ENCODE measurements around the gene TEN1. TPM values are rescaled to one million over a fixed set of nuclear protein-coding genes. Genes with fewer than 3 reads are reported as not detected.

Gene TEN1
- total RNA-seq, 4 donors from 2014 or later = 18.7 to 137 (median 20.7) TPM

GRCh38 chr17:76023900-76024237 is 44.8 kb downstream of the TEN1 start:
- H3K9me3 ChIP-seq = no peaks in the 10 kb centered on the region
- no peak for DNase-seq
- H3K27ac ChIP-seq = peak overlapping the region in 1 of 4 donors; percentile 17
- no peaks in the 10 kb centered on the region for H3K36me3 ChIP-seq
- no peaks in the 10 kb centered on the region for H3K27me3 ChIP-seq
- WGBS, 2 donors (ENCODE audit: low coverage in 1 of 2) = 89% methylated on average over 9 of the region's 9 CpGs; no CpG with 5 or more reads in 1 of the 2 donors
- in situ Hi-C loops (cut with MboI; ENCODE audit: low pct_ligation_motif_present in 1 of 4, low pct_unique_long_range_greater_than_20kb in 1 of 4, low sequenced_read_pairs in 3 of 4) (loop anchor here in 2 of 4 donors (25.0 kb wide), 1 partner anchor 263 kb away; no protein-coding TSS in a partner anchor), intact Hi-C loops (cut with DNase I; ENCODE audit: low total_unique reads) (no loop called here)
- peaks cover 2 to 30% (median 16%) of the 10 kb centered on the region in 4 donors for H3K4me1 ChIP-seq
- TF ChIP-seq EP300 (IDR thresholded peaks at IDR 0.05; ENCODE audit: low read depth) = no peak
- TF ChIP-seq POLR2AphosphoS5 (IDR thresholded peaks at IDR 0.05) = no peak
- TF ChIP-seq CTCF (IDR thresholded peaks at IDR 0.05) = no peak
- TF ChIP-seq POLR2A (IDR thresholded peaks at IDR 0.05) = no peak
- H3K4me3 ChIP-seq = no peak overlapping the region

GRCh38 chr17:76024353-76024752 is 45.3 kb downstream of the TEN1 start:
- 87% methylated on average over 6 of the region's 9 CpGs; no CpG with 5 or more reads in 1 of the 2 donors for WGBS, 2 donors (ENCODE audit: low coverage in 1 of 2)
- DNase-seq = no peak
- in situ Hi-C loops (cut with MboI; ENCODE audit: low pct_ligation_motif_present in 1 of 4, low pct_unique_long_range_greater_than_20kb in 1 of 4, low sequenced_read_pairs in 3 of 4) = loop anchor here in 2 of 4 donors (25.0 kb wide), 1 partner anchor 263 kb away; no protein-coding TSS in a partner anchor

DNA sequence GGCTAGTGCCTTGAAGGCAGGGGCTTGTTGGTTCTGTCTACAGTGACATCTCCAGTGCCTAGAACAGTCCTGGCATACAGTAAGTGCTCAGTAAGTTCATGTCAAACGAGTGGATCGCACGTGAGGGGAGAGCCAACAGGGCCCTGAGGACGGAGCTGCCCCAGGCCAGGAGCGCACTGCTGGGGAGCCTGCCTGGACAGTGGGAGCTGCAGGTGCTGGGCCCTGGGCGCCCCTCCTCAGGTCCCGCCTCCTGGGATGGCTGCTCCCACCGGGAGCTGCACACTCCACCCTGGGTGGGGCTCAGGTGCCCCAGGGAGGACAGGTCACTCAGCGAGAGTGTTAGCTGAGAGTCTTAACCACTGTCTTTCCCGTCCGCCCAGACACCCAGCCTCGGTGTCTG is 46.3 kb downstream of the TEN1 start:
- no peaks in the 10 kb centered on the region for H3K27me3 ChIP-seq
- TF ChIP-seq CTCF (IDR thresholded peaks at IDR 0.05) (no peak), EP300 (IDR thresholded peaks at IDR 0.05; ENCODE audit: low read depth) (no peak), POLR2A (IDR thresholded peaks at IDR 0.05) (no peak), POLR2AphosphoS5 (IDR thresholded peaks at IDR 0.05) (no peak)
- in situ Hi-C loops (cut with MboI; ENCODE audit: low pct_ligation_motif_present in 1 of 4, low pct_unique_long_range_greater_than_20kb in 1 of 4, low sequenced_read_pairs in 3 of 4) (no loop called here), intact Hi-C loops (cut with DNase I; ENCODE audit: low total_unique reads) (no loop called here)
- H3K27ac ChIP-seq = peak overlapping the region in 2 of 4 donors; percentile 17 to 82
- no peak for DNase-seq
- no peaks in the 10 kb centered on the region for H3K36me3 ChIP-seq
- no peaks in the 10 kb centered on the region for H3K9me3 ChIP-seq
- H3K4me3 ChIP-seq = no peak overlapping the region
- H3K4me1 ChIP-seq = peaks cover 8 to 44% (median 28%) of the 10 kb centered on the region in 4 donors
- WGBS, 2 donors (ENCODE audit: low coverage in 1 of 2) = 80% methylated on average over 11 of the region's 12 CpGs; no CpG with 5 or more reads in 1 of the 2 donors

More at GRCh38 chr17:76024353-76024752, 45.3 kb downstream of the TEN1 start:
- intact Hi-C loops (cut with DNase I; ENCODE audit: low total_unique reads) = no loop called here
- H3K4me3 ChIP-seq = no peak overlapping the region
- TF ChIP-seq POLR2AphosphoS5 (IDR thresholded peaks at IDR 0.05) (no peak), EP300 (IDR thresholded peaks at IDR 0.05; ENCODE audit: low read depth) (no peak), POLR2A (IDR thresholded peaks at IDR 0.05) (no peak), CTCF (IDR thresholded peaks at IDR 0.05) (no peak)
- peaks cover 6 to 35% (median 20%) of the 10 kb centered on the region in 4 donors for H3K4me1 ChIP-seq
- no peaks in the 10 kb centered on the region for H3K36me3 ChIP-seq
- peak overlapping the region in 1 of 4 donors; percentile 17 for H3K27ac ChIP-seq
- H3K9me3 ChIP-seq = no peaks in the 10 kb centered on the region
- H3K27me3 ChIP-seq = no peaks in the 10 kb centered on the region

DNA sequence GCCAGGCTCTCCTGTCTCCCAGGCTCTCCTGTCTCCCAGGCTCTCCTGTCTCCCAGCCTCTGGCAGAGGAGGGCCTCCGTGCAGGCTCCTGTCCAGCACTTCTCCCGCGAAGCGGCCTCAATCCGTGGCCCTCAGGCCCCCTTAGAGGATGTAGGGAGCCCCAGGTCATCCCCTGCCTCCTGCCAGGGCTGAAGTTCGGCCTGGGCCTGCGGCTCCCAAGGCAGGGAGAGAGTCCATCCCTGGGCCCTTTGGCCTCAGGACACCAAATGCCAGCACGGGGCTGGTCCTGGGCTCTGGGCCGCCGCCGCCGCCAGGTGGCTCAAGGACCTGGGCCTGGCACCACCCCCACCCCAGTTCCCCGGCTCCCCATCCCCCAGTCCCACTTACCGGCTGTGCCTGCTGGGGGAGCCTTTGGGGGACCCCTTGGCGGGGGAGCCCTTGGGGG is 47.7 kb downstream of the TEN1 start:
- Histone ChIP-seq H3K4me3 (peak overlapping the region in 3 of 4 donors; percentile 34 to 45 (median 44)), H3K27me3 (no peaks in the 10 kb centered on the region), H3K36me3 (no peaks in the 10 kb centered on the region), H3K4me1 (peaks cover 8 to 45% (median 28%) of the 10 kb centered on the region in 4 donors), H3K27ac (peak overlapping the region; percentile 79 to 87 (median 82)), H3K9me3 (no peaks in the 10 kb centered on the region)
- TF ChIP-seq CTCF (IDR thresholded peaks at IDR 0.05) (peak in 3 of 5 experiments; percentile 23 to 33 (median 29)), POLR2A (IDR thresholded peaks at IDR 0.05) (no peak), EP300 (IDR thresholded peaks at IDR 0.05; ENCODE audit: low read depth) (no peak)
- DNase-seq = no peak
- intact Hi-C loops (cut with DNase I; ENCODE audit: low total_unique reads) (no loop called here), in situ Hi-C loops (cut with MboI; ENCODE audit: low pct_ligation_motif_present in 1 of 4, low pct_unique_long_range_greater_than_20kb in 1 of 4, low sequenced_read_pairs in 3 of 4) (no loop called here)
- 63% methylated on average over 5 of the region's 15 CpGs; no CpG with 5 or more reads in 1 of the 2 donors for WGBS, 2 donors (ENCODE audit: low coverage in 1 of 2)
